Glutamatergic neuron (in vitro differentiated cells): Measurements from ENCODE around the gene PPP2R2C. TPM values are rescaled to one million over a fixed set of nuclear protein-coding genes. Genes with fewer than 3 reads are reported as not detected.

Source experiments
- DNase-seq: peaks from one replicate; pipeline ENCODE4 v3.0.0; 2022
- H3K27ac Mint-ChIP-seq: one replicate; pipeline ENCODE4 v1.8.0; 2020; ENCODE audit warnings: mild to moderate bottlenecking, mixed read lengths, inconsistent platforms; ENCODE audit not compliant: unreplicated experiment
- H3K27me3 Mint-ChIP-seq: one replicate; pipeline ENCODE4 v1.8.0; 2020; ENCODE audit warnings: mild to moderate bottlenecking, moderate library complexity, mixed read lengths, inconsistent platforms; ENCODE audit not compliant: unreplicated experiment
- H3K36me3 Mint-ChIP-seq: one replicate; pipeline ENCODE4 v1.8.0; 2020; ENCODE audit warnings: mild to moderate bottlenecking, mixed read lengths, inconsistent platforms; ENCODE audit not compliant: unreplicated experiment
- H3K4me1 Mint-ChIP-seq: one replicate; pipeline ENCODE4 v1.8.0; 2020; ENCODE audit warnings: mild to moderate bottlenecking, low read depth, mixed read lengths, inconsistent platforms; ENCODE audit not compliant: unreplicated experiment
- H3K4me3 Mint-ChIP-seq: one replicate; pipeline ENCODE4 v1.8.0; 2020; ENCODE audit warnings: mild to moderate bottlenecking, mixed read lengths, inconsistent platforms; ENCODE audit not compliant: unreplicated experiment
- H3K9me3 Mint-ChIP-seq: one replicate; pipeline ENCODE4 v1.8.0; 2020; ENCODE audit warnings: mild to moderate bottlenecking, moderate library complexity, mixed read lengths, inconsistent platforms; ENCODE audit not compliant: unreplicated experiment
- total RNA-seq: library from RNA; stranded (reverse); fragmentation: NEBNext Ultra II Directional; extraction: Animal tissue kit (Norgen Biotek cat#: 25700); gene quantifications from one replicate; pipeline ENCODE4 v1.2.1, GENCODE V29; 2021; ENCODE audit not compliant: unreplicated experiment
- TF ChIP-seq, protein P1 (sequence below): fragments of 200-600 bp; sonication (generic); IDR thresholded peaks from one replicate; pipeline ENCODE4 v1.5.0; 2021; ENCODE audit not compliant: partially characterized antibody, unreplicated experiment

PPP2R2C gene
- total RNA-seq, 1 donor from 2014 or later: 9.4 TPM

DNA sequence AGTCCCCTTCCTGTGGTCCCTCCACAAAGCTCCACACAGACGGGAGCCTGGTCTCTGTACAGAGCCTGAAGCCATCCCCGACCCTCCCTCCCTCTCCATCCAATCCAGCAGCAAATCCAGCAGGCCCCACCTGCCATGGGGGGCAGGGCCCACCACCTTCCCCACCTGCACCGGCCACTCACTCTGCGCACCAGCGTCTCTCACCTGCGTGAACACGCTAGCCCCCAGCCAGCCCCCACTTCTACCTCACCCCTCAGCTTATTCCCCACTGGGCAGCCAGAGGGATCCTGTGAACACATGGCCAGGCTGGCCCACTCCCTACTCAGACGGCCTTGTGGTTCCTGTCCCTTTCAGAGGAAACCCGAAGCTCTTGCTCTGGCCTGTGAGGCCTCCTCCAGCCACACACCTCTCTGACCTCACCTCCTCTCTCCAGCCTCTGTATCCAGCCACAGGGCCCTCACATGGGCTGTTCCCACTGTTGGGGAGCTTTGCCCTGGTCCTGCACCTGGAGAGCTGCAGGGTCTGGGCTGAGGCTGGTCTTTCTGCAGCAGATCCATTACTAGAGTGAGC, 131.9 kb downstream of the PPP2R2C start:
- Mint-ChIP-seq H3K4me3 (no peak overlapping the region), H3K27me3 (peaks cover 7% of the 10 kb centered on the region), H3K36me3 (no peaks in the 10 kb centered on the region), H3K9me3 (peaks cover 5% of the 10 kb centered on the region), H3K4me1 (peaks cover 16% of the 10 kb centered on the region), H3K27ac (no peak overlapping the region)
- TF ChIP-seq, protein P1, sequence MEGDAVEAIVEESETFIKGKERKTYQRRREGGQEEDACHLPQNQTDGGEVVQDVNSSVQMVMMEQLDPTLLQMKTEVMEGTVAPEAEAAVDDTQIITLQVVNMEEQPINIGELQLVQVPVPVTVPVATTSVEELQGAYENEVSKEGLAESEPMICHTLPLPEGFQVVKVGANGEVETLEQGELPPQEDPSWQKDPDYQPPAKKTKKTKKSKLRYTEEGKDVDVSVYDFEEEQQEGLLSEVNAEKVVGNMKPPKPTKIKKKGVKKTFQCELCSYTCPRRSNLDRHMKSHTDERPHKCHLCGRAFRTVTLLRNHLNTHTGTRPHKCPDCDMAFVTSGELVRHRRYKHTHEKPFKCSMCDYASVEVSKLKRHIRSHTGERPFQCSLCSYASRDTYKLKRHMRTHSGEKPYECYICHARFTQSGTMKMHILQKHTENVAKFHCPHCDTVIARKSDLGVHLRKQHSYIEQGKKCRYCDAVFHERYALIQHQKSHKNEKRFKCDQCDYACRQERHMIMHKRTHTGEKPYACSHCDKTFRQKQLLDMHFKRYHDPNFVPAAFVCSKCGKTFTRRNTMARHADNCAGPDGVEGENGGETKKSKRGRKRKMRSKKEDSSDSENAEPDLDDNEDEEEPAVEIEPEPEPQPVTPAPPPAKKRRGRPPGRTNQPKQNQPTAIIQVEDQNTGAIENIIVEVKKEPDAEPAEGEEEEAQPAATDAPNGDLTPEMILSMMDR: no peak
- DNase-seq: peak; percentile 8

DNA sequence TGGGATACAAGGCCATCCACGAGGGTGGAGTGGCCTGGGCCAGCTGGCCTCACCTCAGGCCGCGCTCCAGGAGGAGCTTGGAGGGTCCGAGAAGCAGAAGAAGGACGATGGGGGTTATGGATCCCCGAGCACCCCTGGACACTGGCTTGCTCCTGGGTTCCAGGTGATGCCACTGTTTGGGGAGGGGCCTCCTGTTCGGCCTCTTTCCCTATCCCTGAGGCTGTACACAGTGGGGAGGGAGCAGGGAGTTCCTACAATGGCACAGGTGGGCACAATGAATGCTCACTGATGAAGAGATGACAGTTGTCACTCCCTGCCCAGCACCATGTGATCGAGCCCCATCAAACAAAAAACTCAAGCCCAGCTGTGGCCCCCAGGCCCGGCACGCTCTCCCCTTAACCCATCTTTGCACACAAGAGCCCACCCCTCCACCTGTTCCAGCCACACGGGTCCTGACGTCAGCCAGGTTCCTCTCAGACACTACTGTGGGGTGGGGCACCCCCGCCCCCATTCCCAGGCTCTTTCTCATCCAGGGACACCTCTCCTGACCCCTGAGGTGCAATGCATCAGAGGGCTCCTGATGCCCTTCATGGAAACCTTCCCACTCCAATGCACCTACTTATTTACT, 132.5 kb downstream of the PPP2R2C start:
- H3K36me3 Mint-ChIP-seq: no peaks in the 10 kb centered on the region
- H3K27ac Mint-ChIP-seq: no peak overlapping the region
- H3K4me3 Mint-ChIP-seq: no peak overlapping the region
- peaks cover 9% of the 10 kb centered on the region for H3K27me3 Mint-ChIP-seq
- peaks cover 5% of the 10 kb centered on the region for H3K9me3 Mint-ChIP-seq
- TF ChIP-seq, protein P1: no peak
- DNase-seq: peak; percentile 2
- H3K4me1 Mint-ChIP-seq: peaks cover 16% of the 10 kb centered on the region

DNA sequence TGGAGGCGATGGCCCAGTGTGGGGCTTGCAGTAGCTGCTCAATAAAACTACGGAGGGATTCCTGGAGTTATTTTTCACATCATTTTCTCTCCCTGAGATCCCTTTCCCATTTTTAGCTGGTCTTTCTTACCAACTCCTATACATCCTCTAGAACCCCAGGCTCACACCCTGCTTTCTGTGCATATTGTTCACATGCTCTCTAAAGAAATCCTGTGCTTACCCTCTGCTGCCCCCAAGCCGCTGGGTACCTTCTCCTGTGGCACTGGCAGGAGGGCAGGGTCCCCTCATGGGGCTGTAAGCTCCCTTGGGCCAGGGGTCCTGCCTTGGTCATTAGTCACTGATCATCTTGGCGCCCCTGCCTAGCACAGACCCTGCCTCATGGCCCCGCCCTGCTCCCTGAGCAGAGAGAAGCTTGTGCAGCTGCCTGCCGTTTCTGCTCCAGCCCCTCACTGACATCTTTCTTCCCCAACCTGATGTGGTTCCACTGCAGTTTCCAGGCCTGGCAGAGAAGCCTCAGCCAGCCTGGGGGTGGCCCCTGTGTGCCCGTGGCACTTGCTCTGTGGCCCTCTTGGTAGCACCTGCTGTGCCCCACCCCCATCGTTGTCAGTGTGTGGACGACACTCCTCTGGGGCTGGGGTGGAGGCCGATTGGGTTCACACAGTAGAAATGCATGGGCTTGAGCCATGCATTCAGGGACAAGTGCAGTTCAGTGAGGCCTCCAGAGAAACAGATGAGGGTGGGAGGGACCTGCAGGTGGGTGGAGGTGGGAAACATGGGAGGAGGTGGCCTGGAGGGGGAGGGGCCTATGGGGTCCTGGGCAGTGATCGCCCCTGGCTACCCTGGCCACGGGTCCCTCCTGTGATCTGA, 133.2 kb downstream of the PPP2R2C start:
- Mint-ChIP-seq H3K27ac (no peak overlapping the region), H3K27me3 (peaks cover 9% of the 10 kb centered on the region), H3K36me3 (no peaks in the 10 kb centered on the region), H3K4me3 (no peak overlapping the region), H3K9me3 (peaks cover 5% of the 10 kb centered on the region), H3K4me1 (peaks cover 16% of the 10 kb centered on the region)
- DNase-seq: peak; percentile 13
- TF ChIP-seq, protein P1: no peak

DNA sequence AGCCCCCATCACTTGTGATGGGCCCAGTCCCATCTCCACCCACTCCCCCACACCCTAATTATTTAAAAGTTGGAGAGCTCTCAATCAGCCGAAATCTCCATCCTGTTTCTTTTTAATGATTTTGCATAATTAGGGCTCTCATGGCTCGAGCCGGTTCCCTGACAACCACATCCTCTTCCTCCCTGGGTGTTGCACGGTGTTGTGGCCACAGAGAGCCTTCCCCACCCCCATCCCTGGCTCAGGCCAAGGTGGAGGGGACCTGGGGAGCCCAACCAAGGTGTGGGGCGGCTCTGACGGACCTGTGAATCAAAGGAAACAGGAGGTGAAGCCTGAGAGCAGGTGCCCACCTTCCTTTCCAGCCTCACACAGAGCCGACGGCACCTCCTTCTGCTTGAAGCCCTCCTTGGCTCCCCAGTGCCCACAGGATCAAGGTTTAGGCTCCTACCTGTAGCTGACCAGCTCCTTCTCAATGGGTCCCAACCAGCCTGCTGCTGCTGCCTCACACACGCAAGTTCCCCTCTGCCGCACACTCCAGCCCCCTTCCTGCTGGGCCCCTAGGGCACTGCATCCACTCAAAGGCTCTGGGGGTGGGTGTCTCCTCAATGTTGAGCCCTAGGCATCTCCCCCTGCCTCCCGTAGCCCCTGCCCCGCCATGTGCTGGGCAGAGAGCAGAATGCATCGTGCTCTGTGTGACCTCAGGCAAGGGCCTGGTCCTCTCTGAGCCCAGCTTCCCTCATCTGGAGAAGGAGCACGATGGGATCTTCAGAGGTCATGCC, 134.1 kb downstream of the PPP2R2C start:
- Mint-ChIP-seq H3K27ac (no peak overlapping the region), H3K36me3 (peaks cover 3% of the 10 kb centered on the region), H3K4me1 (peaks cover 13% of the 10 kb centered on the region), H3K27me3 (peaks cover 10% of the 10 kb centered on the region), H3K9me3 (peaks cover 5% of the 10 kb centered on the region), H3K4me3 (no peak overlapping the region)
- TF ChIP-seq, protein P1: no peak
- DNase-seq: peak; percentile 8
